OCI-LY7 (cell line): ENCODE measurements around the gene VAV1. TPM values are rescaled to one million over a fixed set of nuclear protein-coding genes. Genes with fewer than 3 reads are reported as not detected.

Experiments
- BruUV-seq: library from RNA; stranded (reverse); fragments of 400-500 nt; replicated peaks from 2 replicates; lab custom pipeline; 2021; lab: Mats Ljungman, UMichigan
- CTCF ChIA-PET: fragments of 300-600 bp; sonication (Branson Sonifier 250); formaldehyde crosslinking; loops from one replicate; lab custom pipeline; 2022; ENCODE audit warnings: antibody characterized with exemption; ENCODE audit not compliant: unreplicated experiment; lab: Charles Lee
- POLR2A ChIA-PET: fragments of 300-600 bp; sonication (Branson Sonifier 250); formaldehyde crosslinking; loops from one replicate; lab custom pipeline; 2022; ENCODE audit warnings: antibody characterized with exemption; lab: Charles Lee
- DNase-seq: peaks from one replicate; pipeline ENCODE4 v3.0.0-alpha.2; 2015; ENCODE audit warnings: low spot score
- H2AFZ ChIP-seq: fragments of 200-600 bp; sonication (generic), shearing (Covaris generic); 2 replicates; pipeline ENCODE4 v1.6.1; 2014; ENCODE audit warnings: mild to moderate bottlenecking, antibody characterized with exemption, low read length, moderate library complexity
- H3K27ac ChIP-seq: fragments of 200-600 bp; sonication (generic); 2 replicates; pipeline ENCODE4 v1.5.1; 2014; ENCODE audit warnings: mixed run types, low read depth, mild to moderate bottlenecking, moderate library complexity, low read length, inconsistent platforms; ENCODE audit not compliant: poor library complexity, severe bottlenecking
- H3K36me3 ChIP-seq: fragments of 200-600 bp; sonication (generic); 2 replicates; pipeline ENCODE4 v1.6.1; 2014; ENCODE audit warnings: mild to moderate bottlenecking, antibody characterized with exemption, low read length, moderate library complexity, mixed read lengths; ENCODE audit not compliant: insufficient read depth
- H3K4me1 ChIP-seq: fragments of 200-600 bp; sonication (generic); 2 replicates; pipeline ENCODE4 v1.5.1; 2014; ENCODE audit warnings: mild to moderate bottlenecking, low read length; ENCODE audit not compliant: insufficient read depth, poor library complexity, severe bottlenecking
- H3K4me2 ChIP-seq: fragments of 200-600 bp; sonication (generic); 2 replicates; pipeline ENCODE4 v1.6.1; 2014; ENCODE audit warnings: mild to moderate bottlenecking, low read length
- H3K4me3 ChIP-seq: fragments of 200-600 bp; sonication (generic); 2 replicates; pipeline ENCODE4 v1.5.1; 2014; ENCODE audit warnings: mild to moderate bottlenecking, low read depth, low read length; ENCODE audit not compliant: poor library complexity, severe bottlenecking
- H3K79me2 ChIP-seq: fragments of 200-600 bp; sonication (generic); 2 replicates; pipeline ENCODE4 v1.6.1; 2016; ENCODE audit warnings: low read depth, mild to moderate bottlenecking, low read length, moderate library complexity, mixed read lengths; ENCODE audit not compliant: insufficient read depth
- H3K9me2 ChIP-seq: fragments of 200-600 bp; sonication (generic); 2 replicates; pipeline ENCODE4 v1.6.1; 2016; ENCODE audit warnings: mild to moderate bottlenecking, low read length, mixed read lengths; ENCODE audit not compliant: insufficient read depth
- H3K9me3 ChIP-seq: fragments of 200-600 bp; sonication (generic); 2 replicates; pipeline ENCODE4 v1.6.1; 2014; ENCODE audit warnings: mild to moderate bottlenecking, mixed run types, low read length, mixed read lengths
- H4K20me1 ChIP-seq: fragments of 200-600 bp; sonication (generic); 2 replicates; pipeline ENCODE4 v1.6.1; 2014; ENCODE audit warnings: mild to moderate bottlenecking, antibody characterized with exemption, low read length, moderate library complexity, mixed read lengths; ENCODE audit not compliant: insufficient read depth
- CTCF ChIP-seq: fragments of 200-600 bp; sonication (generic); conservative IDR thresholded peaks from 2 replicates; pipeline ENCODE4 v1.5.1; 2014; ENCODE audit warnings: mild to moderate bottlenecking, antibody characterized with exemption, low read length, moderate library complexity, mixed read lengths
- EZH2phosphoT487 ChIP-seq: fragments of 200-600 bp; sonication (generic); IDR thresholded peaks from 2 replicates; pipeline ENCODE4 v1.6.1; 2018; ENCODE audit warnings: low read depth, borderline replicate concordance, mild to moderate bottlenecking, mixed run types, antibody characterized with exemption, low read length, moderate library complexity, mixed read lengths
- intact Hi-C: fragments of 100-400 bp; cut with micrococcal nuclease; formaldehyde crosslinking; loops from one replicate; pipeline ENCODE4 v1.10.0; 2022; ENCODE audit not compliant: unreplicated experiment
- total RNA-seq, 2 experiments: library from RNA; depleted of rRNA in 1 of 2; stranded (reverse); fragments of >200 nt in 1 of 2; shearing (Covaris generic) in 1 of 2; gene quantifications; 2 replicates each; pipeline ENCODE4 v1.2.3, GENCODE V29; 2014 to 2022

The VAV1 gene
- total RNA-seq, 2 experiments from 2014 or later, result 90.7 to 107 TPM

GRCh38 chr19:6803036-6803404 is 30.5 kb downstream of the VAV1 start:
- Histone ChIP-seq H3K27ac (peak overlapping the region; percentile 94), H4K20me1 (no peaks in the 10 kb centered on the region), H3K36me3 (peaks cover 44% of the 10 kb centered on the region), H3K4me2 (peak overlapping the region; percentile 68), H3K9me2 (no peaks in the 10 kb centered on the region), H3K4me3 (peak overlapping the region; percentile 46), H3K9me3 (no peaks in the 10 kb centered on the region), H3K4me1 (peaks cover 61% of the 10 kb centered on the region), H2AFZ (no peak overlapping the region), H3K79me2 (peaks cover 75% of the 10 kb centered on the region)
- BruUV-seq, result no TSS peak
- ChIA-PET POLR2A (interaction anchor here (0.6 to 2.9 kb wide), 4 partner anchors 10 to 196 kb away, joined by 3 to 25 read pairs (median 6); partner anchors contain the start of gene VAV1), CTCF (interaction anchor here (1.0 kb wide), 1 partner anchor 31 kb away, joined by 3 read pairs; the partner anchor contains the start of gene VAV1)
- intact Hi-C loops, result loop anchor here (2.0 kb wide), 1 partner anchor 60 kb away; no protein-coding TSS in a partner anchor
- DNase-seq, result peak; percentile 64
- TF ChIP-seq CTCF (no peak), EZH2phosphoT487 (no peak)

GRCh38 chr19:6806488-6806887 is 34.0 kb downstream of the VAV1 start:
- TF ChIP-seq EZH2phosphoT487 (no peak), CTCF (no peak)
- intact Hi-C loops, result no loop called here
- CTCF ChIA-PET, result no interaction called here
- no peak overlapping the region for H2AFZ ChIP-seq
- POLR2A ChIA-PET, result no interaction called here
- H3K79me2 ChIP-seq, result peaks cover 84% of the 10 kb centered on the region
- no peak overlapping the region for H3K4me3 ChIP-seq
- H3K36me3 ChIP-seq, result peaks cover 59% of the 10 kb centered on the region
- H3K9me3 ChIP-seq, result peaks cover 8% of the 10 kb centered on the region
- DNase-seq, result no peak
- H3K4me1 ChIP-seq, result peaks cover 35% of the 10 kb centered on the region
- H3K9me2 ChIP-seq, result no peaks in the 10 kb centered on the region
- H3K4me2 ChIP-seq, result no peak overlapping the region
- no peak overlapping the region for H3K27ac ChIP-seq
- no TSS peak for BruUV-seq
- no peaks in the 10 kb centered on the region for H4K20me1 ChIP-seq

GRCh38 chr19:6807291-6807690 is 34.8 kb downstream of the VAV1 start:
- Histone ChIP-seq H4K20me1 (no peaks in the 10 kb centered on the region), H3K9me3 (peaks cover 8% of the 10 kb centered on the region), H3K79me2 (peaks cover 92% of the 10 kb centered on the region), H3K36me3 (peaks cover 66% of the 10 kb centered on the region), H3K4me2 (no peak overlapping the region), H3K4me3 (no peak overlapping the region), H3K27ac (no peak overlapping the region), H3K9me2 (no peaks in the 10 kb centered on the region), H3K4me1 (peaks cover 34% of the 10 kb centered on the region), H2AFZ (no peak overlapping the region)
- DNase-seq, result no peak
- POLR2A ChIA-PET, result interaction anchor here (0.9 kb wide), 1 partner anchor 9 kb away, joined by 4 read pairs; no protein-coding TSS in a partner anchor
- TF ChIP-seq CTCF, result no peak
- TF ChIP-seq EZH2phosphoT487, result no peak
- CTCF ChIA-PET, result no interaction called here
- BruUV-seq, result no TSS peak
- intact Hi-C loops, result no loop called here
